GM19455 (cell line): ENCODE data around the gene MEGF8.

Experiments used
- ATAC-seq: cut with Tn5 transposase; IDR thresholded peaks from one replicate; pipeline ENCODE4 v1.9.1; 2021; ENCODE audit not compliant: unreplicated experiment

The MEGF8 gene, protein sequence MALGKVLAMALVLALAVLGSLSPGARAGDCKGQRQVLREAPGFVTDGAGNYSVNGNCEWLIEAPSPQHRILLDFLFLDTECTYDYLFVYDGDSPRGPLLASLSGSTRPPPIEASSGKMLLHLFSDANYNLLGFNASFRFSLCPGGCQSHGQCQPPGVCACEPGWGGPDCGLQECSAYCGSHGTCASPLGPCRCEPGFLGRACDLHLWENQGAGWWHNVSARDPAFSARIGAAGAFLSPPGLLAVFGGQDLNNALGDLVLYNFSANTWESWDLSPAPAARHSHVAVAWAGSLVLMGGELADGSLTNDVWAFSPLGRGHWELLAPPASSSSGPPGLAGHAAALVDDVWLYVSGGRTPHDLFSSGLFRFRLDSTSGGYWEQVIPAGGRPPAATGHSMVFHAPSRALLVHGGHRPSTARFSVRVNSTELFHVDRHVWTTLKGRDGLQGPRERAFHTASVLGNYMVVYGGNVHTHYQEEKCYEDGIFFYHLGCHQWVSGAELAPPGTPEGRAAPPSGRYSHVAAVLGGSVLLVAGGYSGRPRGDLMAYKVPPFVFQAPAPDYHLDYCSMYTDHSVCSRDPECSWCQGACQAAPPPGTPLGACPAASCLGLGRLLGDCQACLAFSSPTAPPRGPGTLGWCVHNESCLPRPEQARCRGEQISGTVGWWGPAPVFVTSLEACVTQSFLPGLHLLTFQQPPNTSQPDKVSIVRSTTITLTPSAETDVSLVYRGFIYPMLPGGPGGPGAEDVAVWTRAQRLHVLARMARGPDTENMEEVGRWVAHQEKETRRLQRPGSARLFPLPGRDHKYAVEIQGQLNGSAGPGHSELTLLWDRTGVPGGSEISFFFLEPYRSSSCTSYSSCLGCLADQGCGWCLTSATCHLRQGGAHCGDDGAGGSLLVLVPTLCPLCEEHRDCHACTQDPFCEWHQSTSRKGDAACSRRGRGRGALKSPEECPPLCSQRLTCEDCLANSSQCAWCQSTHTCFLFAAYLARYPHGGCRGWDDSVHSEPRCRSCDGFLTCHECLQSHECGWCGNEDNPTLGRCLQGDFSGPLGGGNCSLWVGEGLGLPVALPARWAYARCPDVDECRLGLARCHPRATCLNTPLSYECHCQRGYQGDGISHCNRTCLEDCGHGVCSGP (N-terminal part only)

DNA sequence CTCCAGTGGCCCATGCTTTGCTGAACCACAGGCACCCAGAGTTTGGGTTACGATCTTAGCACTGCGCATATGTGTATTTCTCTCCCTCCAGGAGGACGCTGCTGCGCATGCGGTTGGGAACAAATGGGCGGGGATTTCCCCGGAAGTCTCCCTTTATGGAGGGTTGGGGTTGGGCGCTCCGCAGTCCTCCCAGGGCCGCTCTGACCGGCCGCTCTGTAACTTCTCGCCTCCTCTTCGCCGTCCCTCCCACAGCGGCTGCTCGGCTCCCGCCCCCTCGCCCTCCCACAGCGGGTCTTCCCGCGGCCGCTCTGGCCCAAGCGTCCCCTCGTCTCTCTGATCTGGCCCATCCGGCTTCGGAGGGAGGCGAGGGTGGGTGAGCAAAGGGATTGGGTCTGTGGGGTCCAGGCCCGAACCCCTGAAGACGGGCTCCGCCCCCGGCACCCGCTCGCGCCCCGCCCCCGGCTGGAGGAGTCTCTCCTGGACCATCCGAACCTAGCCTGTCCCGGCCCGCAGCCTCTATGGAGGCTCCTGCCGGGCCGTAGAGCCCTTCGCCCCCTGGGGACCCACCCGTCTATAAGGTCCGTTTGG lies at the start of gene MEGF8:
TSS of gene MEGF8 (plus strand) at position 328 of the 588 bp plus-strand sequence. CDS start 609 bp downstream, outside the sequence.
- ATAC-seq = peak; percentile 94

DNA sequence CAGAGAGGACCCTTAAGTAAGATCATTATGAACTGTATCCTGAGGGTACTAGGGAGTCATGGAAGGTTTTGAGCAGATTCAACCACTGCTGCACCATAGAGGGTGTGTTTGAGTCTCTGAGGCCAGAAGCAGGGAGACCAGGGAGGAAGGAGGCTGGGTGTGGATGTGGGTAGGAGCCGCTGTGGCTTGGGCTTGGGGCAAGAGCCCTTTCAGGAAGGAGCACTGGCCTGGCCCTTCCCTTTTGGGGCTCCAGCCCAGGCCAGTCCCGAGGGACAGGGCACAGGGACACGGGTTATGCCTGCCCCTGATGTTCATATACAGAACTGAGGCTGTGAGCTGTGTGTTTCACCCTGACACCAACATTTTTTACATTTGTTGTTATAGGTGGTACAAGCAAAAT lies 49.2 kb upstream of the MEGF8 start:
- ATAC-seq = no peak

DNA sequence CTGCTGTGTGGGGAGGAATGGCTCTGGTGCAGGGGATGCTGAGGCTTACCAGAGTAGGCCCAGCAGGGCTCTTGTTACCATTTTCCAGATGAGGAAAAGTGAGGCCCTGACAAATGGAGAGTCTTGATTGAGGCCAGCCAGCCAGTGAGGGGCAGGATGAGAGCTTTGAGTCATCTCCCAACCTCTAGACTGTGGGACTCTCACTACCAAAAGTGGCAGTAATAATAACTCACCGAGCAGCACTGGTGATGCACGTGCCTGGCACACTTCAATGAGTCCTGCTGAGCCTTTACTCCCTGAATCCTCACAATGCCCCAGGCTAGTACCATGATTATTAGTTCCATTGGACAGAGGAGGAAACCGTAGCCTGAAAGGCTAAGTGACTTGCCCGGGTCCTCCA lies 48.6 kb upstream of the MEGF8 start:
- ATAC-seq = no peak

DNA sequence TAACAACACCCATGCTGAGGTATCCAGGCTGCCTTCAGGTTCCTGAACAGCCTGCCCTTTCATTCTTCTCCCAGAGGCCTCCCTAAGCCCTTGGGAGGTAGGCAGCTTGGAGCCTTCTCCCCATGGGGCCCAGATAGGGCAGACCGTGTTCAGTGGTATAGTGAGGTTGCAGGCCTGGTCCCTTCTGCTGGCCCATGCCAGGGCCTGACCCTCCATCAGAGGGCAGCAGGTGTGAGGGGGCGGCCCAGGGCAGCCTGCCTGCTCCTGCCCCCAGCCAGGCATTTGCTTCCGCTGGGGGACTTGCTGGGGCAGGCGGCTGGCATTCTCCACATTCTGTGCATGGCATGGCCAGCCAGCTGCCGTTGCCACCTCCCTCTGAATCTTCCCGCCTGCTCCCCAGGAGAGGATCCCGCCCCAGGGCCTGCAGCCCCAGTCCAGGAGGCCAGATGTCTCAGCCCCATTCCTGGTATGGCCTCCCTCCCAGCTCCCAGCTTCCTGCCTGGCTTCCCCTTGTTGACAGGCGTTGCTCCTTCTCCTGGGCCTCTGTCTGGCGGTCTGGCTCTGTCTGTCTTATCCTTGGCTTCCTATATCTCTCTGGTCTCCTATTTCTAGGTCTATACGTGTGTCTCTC lies 47.5 kb upstream of the MEGF8 start:
- ATAC-seq = no peak

DNA sequence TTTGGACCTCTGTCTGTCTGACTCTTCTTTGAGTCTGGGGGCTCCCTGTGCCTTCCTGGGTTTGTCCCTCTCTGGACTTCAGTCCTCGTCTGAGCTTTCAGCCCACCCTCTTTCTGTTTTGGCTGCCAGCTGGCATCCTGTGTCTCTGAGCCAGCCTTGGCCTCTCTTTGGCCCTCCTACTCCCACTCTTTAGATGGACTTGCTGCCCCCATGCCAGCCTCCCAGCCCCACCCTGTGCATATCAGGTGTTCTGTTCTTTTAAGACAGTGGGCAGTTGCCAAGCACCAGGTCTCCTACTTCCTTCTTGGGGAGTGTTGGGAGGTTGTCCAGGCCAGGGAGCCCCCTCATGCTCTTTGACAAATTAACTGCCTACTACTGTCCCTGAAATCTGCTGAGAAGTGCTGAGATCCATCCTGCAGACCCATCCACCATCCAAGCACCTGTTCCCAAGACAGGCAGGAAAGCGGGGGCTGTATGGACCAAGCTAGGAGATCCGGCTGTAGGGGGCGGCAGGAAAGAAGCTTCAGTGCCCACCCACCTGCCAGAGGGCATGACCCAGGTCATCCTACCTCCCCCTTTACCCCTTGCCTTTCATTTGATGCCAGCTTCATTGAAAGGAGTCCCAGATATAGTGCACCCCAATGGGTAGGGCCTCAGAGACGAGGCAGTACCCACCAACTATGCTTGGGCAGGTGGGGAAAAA lies 46.8 kb upstream of the MEGF8 start:
- ATAC-seq = no peak

DNA sequence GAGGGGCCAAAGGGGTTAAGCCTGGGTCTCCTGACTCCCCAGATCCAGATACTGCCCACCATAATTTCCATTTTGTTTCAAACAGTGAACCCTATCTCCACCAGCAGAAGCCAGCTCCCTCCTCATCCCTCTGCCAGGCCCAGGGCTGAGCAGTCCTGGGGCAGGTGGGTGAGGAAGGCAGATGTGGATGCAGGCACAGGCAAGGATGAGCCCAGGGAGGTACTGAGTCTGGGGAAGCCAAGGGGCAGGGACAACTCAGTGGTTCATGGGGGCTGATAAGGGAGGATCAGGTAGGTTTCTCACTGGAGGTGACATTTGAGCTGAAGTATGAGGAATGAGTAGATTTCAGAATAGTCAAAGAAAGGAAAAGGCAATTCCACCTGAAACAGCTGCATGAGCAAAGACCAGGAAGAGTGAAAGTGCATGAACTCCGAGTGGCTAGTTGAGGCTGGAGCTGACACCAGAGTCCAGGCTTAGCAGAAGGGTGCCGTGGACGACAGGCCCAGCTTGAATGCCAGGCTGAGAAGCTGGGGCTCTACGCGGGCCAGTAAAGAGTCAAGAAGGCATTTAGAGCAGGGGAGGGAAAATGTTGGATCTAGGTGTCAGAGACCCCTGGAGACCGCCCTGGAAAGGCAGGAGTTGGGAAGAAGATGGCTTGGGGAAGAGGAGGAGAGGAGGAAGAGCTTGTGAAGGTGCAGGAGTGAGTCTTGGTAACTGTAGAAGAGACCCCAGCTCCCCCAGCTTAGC lies 46.1 kb upstream of the MEGF8 start:
- no peak for ATAC-seq

DNA sequence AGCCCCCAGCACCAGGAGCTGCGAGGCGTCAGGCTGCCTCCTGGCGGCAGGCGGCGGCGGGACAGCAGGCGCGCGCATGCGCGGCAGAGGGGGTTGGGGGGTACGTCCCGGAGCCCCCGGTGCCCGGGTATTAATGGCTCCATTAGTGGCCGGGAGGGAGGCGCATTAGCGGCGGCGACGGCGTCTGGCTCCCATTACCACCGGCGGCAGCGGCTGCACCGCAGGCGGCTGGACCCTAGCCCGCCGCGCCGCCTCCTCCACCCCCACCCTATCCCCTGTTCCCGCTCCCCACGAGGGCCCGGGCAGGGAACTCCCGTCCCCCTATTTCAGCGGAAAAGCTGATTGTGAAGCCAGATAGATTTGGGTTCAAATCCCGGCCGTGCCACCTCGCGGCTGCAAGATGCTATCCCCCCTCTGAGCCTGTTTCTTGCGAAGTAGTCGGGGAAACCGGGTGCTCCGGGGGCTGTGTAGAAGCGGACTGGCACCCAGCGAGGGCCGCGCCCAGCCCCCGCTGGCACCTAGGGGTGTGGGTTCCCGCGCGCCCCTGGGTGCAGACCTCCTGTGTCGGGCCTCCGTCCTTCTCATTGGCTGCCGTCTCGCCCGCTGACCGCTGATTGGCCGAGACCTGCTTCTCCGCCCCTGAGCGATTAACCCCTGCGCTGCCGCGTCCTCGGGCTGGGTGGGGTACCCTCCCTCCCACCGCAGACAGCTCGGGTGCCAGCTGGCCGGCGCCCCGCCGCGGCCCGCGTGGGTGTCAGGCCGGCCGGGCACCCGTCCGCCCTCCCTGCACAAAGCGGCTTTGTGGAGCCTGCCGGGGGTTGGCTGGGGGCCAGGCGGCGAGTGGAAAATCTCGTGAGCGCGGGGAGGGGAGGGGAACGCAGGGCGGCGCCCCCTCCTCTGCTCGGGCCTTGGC lies 45.3 kb upstream of the MEGF8 start:
- ATAC-seq = peak; percentile 32

DNA sequence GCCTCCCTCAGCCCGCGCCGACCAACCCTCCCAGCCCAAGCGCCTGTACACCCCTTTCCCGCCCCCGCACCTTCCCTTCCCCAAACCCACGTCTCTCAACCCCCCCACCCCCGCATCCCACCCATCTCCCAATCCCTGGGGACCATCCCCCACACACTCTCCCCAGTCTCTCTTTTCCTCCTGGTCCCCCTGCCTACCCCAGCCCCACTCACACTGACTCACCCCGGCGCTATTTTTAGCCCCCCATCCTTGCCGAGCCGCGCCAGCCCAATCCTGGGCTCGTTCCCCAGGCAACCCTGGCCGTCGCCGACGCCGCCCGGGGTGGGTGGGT lies 44.7 kb upstream of the MEGF8 start:
- ATAC-seq = no peak

DNA sequence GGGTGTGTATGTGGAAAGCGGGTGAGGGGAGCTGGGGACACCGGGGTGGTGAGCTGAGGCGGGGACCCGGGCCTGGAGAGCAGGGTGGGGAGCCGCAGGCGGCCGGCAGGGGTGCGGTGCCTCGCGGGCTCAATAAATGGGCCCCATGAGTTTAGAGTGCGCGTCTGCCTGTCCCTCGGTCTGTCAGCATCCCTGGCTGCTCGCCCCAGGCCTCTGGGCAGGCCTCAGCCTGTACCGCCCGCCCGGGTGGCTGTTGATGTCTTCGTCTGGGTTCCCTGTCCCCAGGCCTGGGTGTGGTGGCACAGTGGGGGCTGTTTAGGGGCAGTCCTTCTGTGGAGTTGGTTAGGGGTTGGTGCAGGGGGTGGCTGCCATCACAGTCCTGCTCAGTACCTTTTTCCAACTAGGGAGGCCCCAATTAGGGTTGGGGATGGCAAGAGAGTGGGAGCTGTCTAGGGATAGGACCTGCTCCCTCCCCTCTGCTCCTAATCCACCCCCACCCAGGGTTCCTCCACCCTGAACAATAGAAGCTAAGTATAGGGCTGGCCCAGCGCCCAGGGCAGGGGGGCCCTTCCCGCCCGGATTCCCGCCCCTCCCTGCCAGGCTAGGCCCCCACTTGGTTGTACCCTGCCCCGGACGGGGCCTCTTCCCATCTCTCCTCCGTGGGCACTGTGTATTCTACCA lies 44.1 kb upstream of the MEGF8 start:
- ATAC-seq = no peak

DNA sequence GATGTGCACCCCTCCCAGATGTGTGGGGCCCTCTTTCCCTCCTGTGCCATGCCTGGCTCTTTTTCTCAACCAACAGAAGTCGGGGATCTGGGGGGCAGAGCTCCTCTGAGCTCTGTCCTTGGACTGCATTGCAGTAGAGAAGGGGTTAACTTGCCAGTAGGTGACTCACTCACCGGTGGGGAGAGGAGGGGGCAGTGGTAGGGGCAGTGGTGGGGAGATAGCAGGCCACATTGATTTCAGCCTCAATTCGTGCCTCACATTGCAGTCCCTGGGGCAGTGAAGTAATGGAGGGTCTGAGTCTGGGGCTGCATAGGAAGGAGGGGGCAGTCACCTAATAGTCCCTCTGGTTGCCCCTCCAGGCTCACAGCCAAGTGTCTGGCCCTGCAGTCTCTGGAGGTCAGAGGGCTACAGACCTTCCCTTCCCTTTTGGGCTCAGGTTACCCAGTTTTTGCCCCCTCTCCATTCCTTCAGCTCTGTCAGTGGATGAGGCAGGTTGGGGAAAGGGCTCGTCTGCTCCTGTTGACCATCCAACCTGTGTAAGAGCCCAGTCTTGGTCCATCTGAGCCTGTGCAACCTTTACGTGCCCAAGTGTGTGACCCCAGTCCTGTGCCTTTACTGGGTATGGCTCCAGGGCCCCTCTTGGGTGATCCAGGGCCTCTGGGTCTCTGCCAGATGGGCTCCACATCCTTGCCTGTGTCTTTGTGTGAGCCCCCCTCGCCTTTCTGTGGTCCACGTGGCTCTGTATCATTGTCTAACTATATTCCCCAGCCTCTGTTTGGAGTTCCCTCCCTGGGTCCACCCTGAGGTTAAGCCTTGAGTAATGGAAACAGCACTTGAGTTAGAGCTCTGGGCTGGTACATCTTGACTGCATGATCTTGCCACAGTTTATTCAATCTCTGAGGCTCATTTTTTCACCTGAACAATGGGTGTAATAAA lies 43.3 kb upstream of the MEGF8 start:
- no peak for ATAC-seq

DNA sequence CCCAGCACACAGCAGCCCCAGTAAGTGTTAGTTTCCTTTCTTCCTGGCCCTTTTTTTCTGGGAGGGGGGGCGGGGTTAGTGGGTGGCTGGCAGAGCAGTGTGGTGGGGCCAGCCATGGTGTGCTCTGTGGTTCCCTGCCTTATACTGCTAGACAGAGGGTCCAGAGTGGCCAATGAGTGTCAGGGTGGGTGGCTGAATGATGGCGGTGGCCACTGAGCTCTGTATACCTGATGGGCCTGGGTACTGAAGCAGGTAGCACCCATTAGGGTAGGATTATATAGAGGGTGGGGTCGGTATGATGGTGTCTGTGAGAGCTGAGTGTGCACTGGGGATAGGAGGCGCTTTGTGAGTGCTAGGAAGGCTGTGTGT lies 42.6 kb upstream of the MEGF8 start:
- no peak for ATAC-seq

DNA sequence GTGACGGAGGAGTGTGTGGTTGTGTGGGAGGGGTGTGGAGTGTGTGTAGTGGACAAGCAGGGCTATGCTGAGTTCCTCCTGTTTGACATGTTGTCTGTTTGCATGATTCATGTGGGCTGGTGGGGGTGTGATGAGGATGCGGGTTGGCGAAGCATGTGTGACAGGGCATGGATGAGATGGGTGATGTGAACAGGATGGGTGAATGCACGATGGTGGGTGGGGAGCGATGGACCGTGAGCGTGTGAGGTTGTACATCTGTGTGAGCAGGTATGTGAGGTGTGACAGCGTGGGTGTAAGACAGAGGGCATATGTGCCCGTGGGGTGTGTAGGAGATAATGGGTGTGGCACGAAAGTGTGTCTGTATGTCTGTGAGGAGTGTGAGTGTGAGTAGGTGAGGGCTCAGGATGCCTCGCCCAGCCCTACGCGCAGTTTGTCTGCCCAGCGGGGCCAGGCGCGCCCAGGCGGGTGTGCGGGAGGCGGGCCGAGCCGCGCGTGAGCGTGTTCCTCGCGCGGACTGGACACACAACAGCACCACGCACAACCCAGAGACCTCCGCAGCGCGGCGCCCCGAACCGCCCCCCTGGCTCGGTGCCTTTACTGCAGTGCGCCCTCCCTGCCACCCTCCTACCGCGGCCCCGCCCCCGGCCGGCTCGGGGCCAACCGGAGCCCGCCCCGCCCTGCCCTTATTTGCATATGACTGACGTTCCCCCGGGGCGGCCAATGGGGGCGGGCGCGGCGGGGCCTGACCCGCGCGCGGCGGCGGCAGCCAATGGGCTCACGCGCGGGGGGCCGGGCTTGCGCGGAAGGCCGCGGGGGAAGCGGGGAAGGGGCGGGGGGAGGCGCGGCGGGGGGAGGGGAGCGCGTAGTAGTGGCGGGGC lies 42.0 kb upstream of the MEGF8 start:
- ATAC-seq = peak; percentile 42

DNA sequence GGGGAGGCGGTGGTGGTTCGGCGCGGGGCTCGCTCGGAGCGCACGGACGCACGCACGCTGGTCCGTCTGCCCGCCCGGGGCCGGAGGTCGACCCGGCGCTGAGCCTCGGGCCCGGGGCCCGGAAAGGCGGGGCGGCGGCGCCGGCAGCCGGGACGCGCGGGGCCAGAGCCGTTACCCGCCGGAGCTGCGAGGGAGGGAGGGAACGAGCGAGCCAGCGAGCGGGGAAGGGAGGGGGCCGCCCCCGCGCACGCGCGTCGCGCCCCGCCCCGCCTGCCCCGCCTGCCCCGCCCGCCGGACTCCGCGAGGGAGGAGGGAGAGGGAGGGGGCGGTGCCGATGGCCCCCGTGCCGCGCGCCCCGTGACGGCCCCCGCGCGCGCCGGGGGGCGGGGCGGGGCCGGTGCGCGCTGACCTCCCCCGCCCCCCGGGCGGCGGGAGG lies 41.4 kb upstream of the MEGF8 start:
- ATAC-seq = peak; percentile 26

DNA sequence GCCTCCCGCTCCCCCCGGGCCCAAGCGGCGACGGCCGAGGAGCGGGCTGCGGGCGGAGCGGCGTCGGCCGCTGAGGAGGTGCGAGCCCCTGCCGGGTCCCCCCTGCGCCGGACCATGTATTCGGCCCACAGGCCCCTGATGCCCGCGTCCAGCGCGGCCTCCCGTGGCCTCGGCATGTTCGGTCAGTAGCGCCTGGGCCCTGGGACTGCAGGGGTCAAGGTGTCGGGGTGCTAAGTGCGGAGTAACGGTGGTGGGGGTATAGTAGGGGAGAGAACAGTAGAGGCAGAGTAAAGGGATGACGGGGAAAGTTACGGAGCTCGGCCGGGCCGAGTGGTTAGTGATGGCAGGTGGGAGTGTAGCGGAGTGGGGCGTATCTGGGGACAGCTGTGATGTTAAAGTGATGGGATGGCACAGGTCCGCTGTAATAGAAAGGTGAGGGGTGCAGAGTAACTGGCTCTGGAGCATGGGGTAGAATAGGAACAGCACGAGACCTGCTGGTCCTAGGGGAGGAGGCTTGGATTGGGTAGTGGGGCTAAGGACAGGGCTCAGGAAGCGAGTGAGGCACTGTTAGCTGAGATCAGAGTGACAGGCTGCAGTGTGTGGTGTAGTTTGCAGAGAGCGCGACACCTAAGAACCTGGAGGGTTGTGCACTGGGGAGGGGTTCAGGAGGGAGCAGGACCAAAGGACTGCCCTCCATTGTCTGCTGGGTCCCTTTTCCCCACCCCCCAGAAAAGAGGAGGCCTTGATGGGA lies 40.7 kb upstream of the MEGF8 start:
- no peak for ATAC-seq

DNA sequence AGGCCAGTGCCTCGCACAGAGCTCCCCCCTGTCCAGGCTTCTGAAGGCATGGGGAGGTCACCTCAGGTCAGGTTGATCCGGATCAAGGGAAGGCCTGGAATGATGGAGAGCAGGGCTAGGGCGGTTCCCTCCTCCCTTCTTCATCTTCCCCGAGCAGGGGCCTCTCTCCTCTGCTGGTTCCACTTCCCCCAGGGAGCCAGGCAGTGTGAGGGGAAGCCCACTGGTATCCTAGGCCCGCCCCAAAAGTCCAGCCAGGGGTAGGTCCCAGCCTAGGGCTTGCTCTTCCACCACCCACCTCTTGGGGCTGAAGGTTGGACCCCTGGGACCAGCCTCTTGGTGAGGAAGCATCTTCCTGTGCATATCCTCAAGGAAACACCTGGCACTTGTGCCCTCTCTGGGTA lies 39.9 kb upstream of the MEGF8 start:
- ATAC-seq = no peak
